Kidney (tissue), 14 donors: ENCODE results near the gene ARMH3. TPM values are rescaled to one million over a fixed set of nuclear protein-coding genes. Genes with fewer than 3 reads are reported as not detected.

Source experiments
- DNase-seq, 5 donors: peaks; one replicate each; pipeline ENCODE4 v3.0.0-alpha.2; 2013 to 2020
- FAIRE-seq: peaks from 2 replicates; lab custom pipeline; 2012; peaks lifted over from hg19 to GRCh38; lab: Jason Lieb, UNC
- H3K27ac ChIP-seq, 2 donors: one replicate each; pipeline ENCODE4 v1.7.0; 2013; ENCODE audit warnings: low read depth in 2 of 2, low read length in 2 of 2, inconsistent platforms in 1 of 2
- H3K27me3 ChIP-seq: one replicate; pipeline ENCODE4 v1.7.1; 2013; ENCODE audit warnings: low read length, inconsistent platforms; ENCODE audit not compliant: control insufficient read depth, insufficient read depth
- H3K36me3 ChIP-seq, 3 donors: one replicate each; pipeline versions ENCODE4 v1.7.0 to v1.7.1; 2013; ENCODE audit warnings: low read length in 3 of 3, control low read depth in 1 of 3, inconsistent platforms in 1 of 3; ENCODE audit not compliant: insufficient read depth in 3 of 3, control insufficient read depth in 2 of 3
- H3K4me1 ChIP-seq, 3 donors: one replicate each; pipeline versions ENCODE4 v1.7.0 to v1.7.1; 2013; ENCODE audit warnings: low read length in 3 of 3, inconsistent platforms in 1 of 3, low read depth in 1 of 3; ENCODE audit not compliant: control insufficient read depth in 2 of 3, insufficient read depth in 2 of 3
- H3K4me3 ChIP-seq, 3 donors: one replicate each; pipeline versions ENCODE4 v1.7.0 to v1.8.1; 2013; ENCODE audit warnings: low read length in 3 of 3, control low read depth in 1 of 3, inconsistent platforms in 1 of 3
- H3K9ac ChIP-seq, 3 donors: one replicate each; pipeline versions ENCODE4 v1.7.0 to v1.7.1; 2013; ENCODE audit warnings: low read length in 3 of 3, control low read depth in 1 of 3, inconsistent platforms in 1 of 3
- H3K9me3 ChIP-seq, 3 donors: one replicate each; pipeline versions ENCODE4 v1.7.0 to v1.7.1; 2013; ENCODE audit warnings: low read length in 3 of 3, control low read depth in 1 of 3, inconsistent platforms in 1 of 3; ENCODE audit not compliant: control insufficient read depth in 2 of 3, insufficient read depth in 1 of 3
- intact Hi-C: fragments of 100-400 bp; cut with DNase I; formaldehyde crosslinking; loops from one replicate; pipeline ENCODE4 v1.11.1; 2022
- polyA plus RNA-seq: library from polyadenylated mRNA; stranded (reverse); fragments of 350-450 nt; fragmentation: Illumina TruSeq; extraction: RNeasy Lipid Tissue Mini Kit (QIAGEN cat#74804); gene quantifications from one replicate; pipeline ENCODE4 v1.2.3, GENCODE V29; 2014; ENCODE audit warnings: low read depth, low replicate concordance; ENCODE audit not compliant: insufficient read depth
- total RNA-seq: library from RNA; stranded (reverse); fragmentation: NEBNext Ultra II Directional; extraction: Animal tissue kit (Norgen Biotek cat#: 25700); gene quantifications from one replicate; pipeline ENCODE4 v1.2.1, GENCODE V29; 2021
- TF ChIP-seq, protein P1 (sequence below): IDR thresholded peaks from 3 replicates; pipeline ENCODE4 v1.5.1; 2012; ENCODE audit warnings: mild to moderate bottlenecking, moderate library complexity, borderline replicate concordance; ENCODE audit not compliant: insufficient read depth; ENCODE audit errors: extremely low read depth
- donor health status: control.
- donor health status: control.
- donor health status: control.
- donor health status: control.
- donor health status: control.
- donor health status: DM: yes; HTN: yes; CAD: no.
- donor health status: Normal renal cell carcinoma (clear cell type).

ARMH3 gene
- total and polyA plus RNA-seq, 2 donors from 2014 or later = 14.0 to 26.1 TPM

GRCh38 chr10:101974091-101974971 lies 81.6 kb downstream of the ARMH3 start:
- intact Hi-C loops = no loop called here
- TF ChIP-seq, protein P1, sequence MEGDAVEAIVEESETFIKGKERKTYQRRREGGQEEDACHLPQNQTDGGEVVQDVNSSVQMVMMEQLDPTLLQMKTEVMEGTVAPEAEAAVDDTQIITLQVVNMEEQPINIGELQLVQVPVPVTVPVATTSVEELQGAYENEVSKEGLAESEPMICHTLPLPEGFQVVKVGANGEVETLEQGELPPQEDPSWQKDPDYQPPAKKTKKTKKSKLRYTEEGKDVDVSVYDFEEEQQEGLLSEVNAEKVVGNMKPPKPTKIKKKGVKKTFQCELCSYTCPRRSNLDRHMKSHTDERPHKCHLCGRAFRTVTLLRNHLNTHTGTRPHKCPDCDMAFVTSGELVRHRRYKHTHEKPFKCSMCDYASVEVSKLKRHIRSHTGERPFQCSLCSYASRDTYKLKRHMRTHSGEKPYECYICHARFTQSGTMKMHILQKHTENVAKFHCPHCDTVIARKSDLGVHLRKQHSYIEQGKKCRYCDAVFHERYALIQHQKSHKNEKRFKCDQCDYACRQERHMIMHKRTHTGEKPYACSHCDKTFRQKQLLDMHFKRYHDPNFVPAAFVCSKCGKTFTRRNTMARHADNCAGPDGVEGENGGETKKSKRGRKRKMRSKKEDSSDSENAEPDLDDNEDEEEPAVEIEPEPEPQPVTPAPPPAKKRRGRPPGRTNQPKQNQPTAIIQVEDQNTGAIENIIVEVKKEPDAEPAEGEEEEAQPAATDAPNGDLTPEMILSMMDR = no peak
- Histone ChIP-seq H3K9ac (no peak overlapping the region), H3K27ac (no peak overlapping the region), H3K9me3 (no peaks in the 10 kb centered on the region), H3K4me1 (no peaks in the 10 kb centered on the region), H3K4me3 (no peak overlapping the region), H3K36me3 (peaks cover 0 to 19% (median 3%) of the 10 kb centered on the region in 3 donors), H3K27me3 (no peaks in the 10 kb centered on the region)
- DNase-seq = no peak
- FAIRE-seq = no peak

GRCh38 chr10:101972761-101973160 lies 83.2 kb downstream of the ARMH3 start:
- no peak overlapping the region for H3K9ac ChIP-seq
- H3K4me1 ChIP-seq = no peaks in the 10 kb centered on the region
- FAIRE-seq (no peak), DNase-seq (no peak)
- peaks cover 0 to 19% (median 3%) of the 10 kb centered on the region in 3 donors for H3K36me3 ChIP-seq
- TF ChIP-seq, protein P1 = no peak
- H3K9me3 ChIP-seq = no peaks in the 10 kb centered on the region
- no peaks in the 10 kb centered on the region for H3K27me3 ChIP-seq
- H3K27ac ChIP-seq = no peak overlapping the region
- H3K4me3 ChIP-seq = no peak overlapping the region
- intact Hi-C loops = no loop called here

GRCh38 chr10:101969412-101969922 lies 86.5 kb downstream of the ARMH3 start:
- H3K4me1 ChIP-seq = no peaks in the 10 kb centered on the region
- H3K27ac ChIP-seq = no peak overlapping the region
- H3K9ac ChIP-seq = no peak overlapping the region
- DNase-seq (no peak), FAIRE-seq (no peak)
- no peaks in the 10 kb centered on the region for H3K27me3 ChIP-seq
- no peaks in the 10 kb centered on the region for H3K9me3 ChIP-seq
- H3K36me3 ChIP-seq = peaks cover 0 to 24% (median 3%) of the 10 kb centered on the region in 3 donors
- TF ChIP-seq, protein P1 = no peak
- intact Hi-C loops = no loop called here
- no peak overlapping the region for H3K4me3 ChIP-seq
